ENCODE measurements around the gene ADAM11.

GRCh38 chr17:44792276-44792675 is 33.5 kb downstream of the ADAM11 start:
- TF ChIP-seq CTCF (optimal IDR thresholded peaks at IDR 0.05 in 1 of 3, IDR thresholded peaks at IDR 0.05 in 1 of 3, conservative IDR thresholded peaks at IDR 0.05 in 1 of 3; ENCODE audit: extremely low read depth in 1 of 3, insufficient read depth in 2 of 3, low read length in 3 of 3) (no peak), EZH2 (IDR thresholded peaks at IDR 0.05; ENCODE audit: low read length) (no peak)
